IMR-90 (cell line): ENCODE results near the gene FAM217B. TPM values are rescaled to one million over a fixed set of nuclear protein-coding genes. Genes with fewer than 3 reads are reported as not detected.

Experiments used
- ATAC-seq: fragments of 200-7000 bp; cut with Tn5 transposase; 2 replicates; pipeline ENCODE4 v1.9.1; 2020; ENCODE audit warnings: low read depth, mild to moderate bottlenecking, moderate library complexity
- BruUV-seq: library from RNA; stranded (reverse); fragments of 400-500 nt; replicated peaks from 2 replicates; lab custom pipeline; 2021; lab: Mats Ljungman, UMichigan
- CTCF ChIA-PET: fragments of 300-600 bp; formaldehyde crosslinking; extraction: SDS; loops from one replicate; lab custom pipeline; 2021; ENCODE audit warnings: antibody characterized with exemption; lab: Yijun Ruan, JAX
- POLR2A ChIA-PET: fragments of 300-600 bp; sonication (Branson Sonifier 250); formaldehyde crosslinking; loops from one replicate; lab custom pipeline; 2022; ENCODE audit warnings: antibody characterized with exemption; ENCODE audit not compliant: unreplicated experiment; lab: Charles Lee
- DNase-seq: peaks from one replicate; pipeline ENCODE4 v3.0.0; 2013
- H2AFZ ChIP-seq: replicated peaks from 2 replicates; pipeline ENCODE3; 2013; ENCODE audit warnings: low read length, mild to moderate bottlenecking; ENCODE audit not compliant: poor library complexity
- H2AK5ac ChIP-seq: 2 replicates; pipeline ENCODE4 v1.6.1; 2013; ENCODE audit warnings: low read depth, low read length, inconsistent platforms
- H2AK9ac ChIP-seq: replicated peaks from 2 replicates; pipeline ENCODE3; 2013; ENCODE audit warnings: mild to moderate bottlenecking, low read depth, low read length, moderate library complexity; ENCODE audit not compliant: poor library complexity
- H2BK120ac ChIP-seq: 2 replicates; pipeline ENCODE4 v1.6.1; 2013; ENCODE audit warnings: low read depth, low read length, inconsistent platforms
- H2BK15ac ChIP-seq: 3 replicates; pipeline ENCODE4 v1.6.1; 2013; ENCODE audit warnings: low read depth, low read length, inconsistent platforms
- H2BK20ac ChIP-seq: 2 replicates; pipeline ENCODE4 v1.6.1; 2013; ENCODE audit warnings: low read depth, mild to moderate bottlenecking, inconsistent platforms, low read length, moderate library complexity
- H2BK5ac ChIP-seq: 2 replicates; pipeline ENCODE4 v1.6.1; 2013; ENCODE audit warnings: mild to moderate bottlenecking, low read depth, low read length, inconsistent platforms; ENCODE audit not compliant: poor library complexity, severe bottlenecking
- H3K14ac ChIP-seq: replicated peaks from 2 replicates; pipeline ENCODE4 v1.6.1; 2013; ENCODE audit warnings: low read depth, low read length, inconsistent platforms
- H3K18ac ChIP-seq: 2 replicates; pipeline ENCODE4 v1.6.1; 2013; ENCODE audit warnings: low read depth, low read length, control low read depth
- H3K23ac ChIP-seq: 2 replicates; pipeline ENCODE4 v1.6.1; 2013; ENCODE audit warnings: low read depth, low read length, inconsistent platforms
- H3K27ac ChIP-seq: 2 replicates; pipeline ENCODE4 v1.5.1; 2013; ENCODE audit warnings: mild to moderate bottlenecking, control low read depth, low read length; ENCODE audit not compliant: insufficient read depth
- H3K27me3 ChIP-seq: 2 replicates; pipeline ENCODE4 v1.6.1; 2013; ENCODE audit warnings: low read length; ENCODE audit not compliant: control insufficient read depth, insufficient read depth
- H3K36me3 ChIP-seq: 2 replicates; pipeline ENCODE4 v1.6.1; 2013; ENCODE audit warnings: low read length, mixed read lengths; ENCODE audit not compliant: control insufficient read depth, insufficient read depth
- H3K4ac ChIP-seq: 2 replicates; pipeline ENCODE4 v1.6.1; 2013; ENCODE audit warnings: low read depth, low read length, inconsistent platforms
- H3K4me1 ChIP-seq: 2 replicates; pipeline ENCODE4 v1.6.1; 2013; ENCODE audit warnings: low read length, mixed read lengths; ENCODE audit not compliant: control insufficient read depth, insufficient read depth
- H3K4me2 ChIP-seq: 2 replicates; pipeline ENCODE4 v1.6.1; 2013; ENCODE audit warnings: low read depth, mild to moderate bottlenecking, control low read depth, low read length, moderate library complexity
- H3K4me3 ChIP-seq: 2 replicates; pipeline ENCODE4 v1.5.1; 2013; ENCODE audit warnings: low read depth, mild to moderate bottlenecking, control low read depth, low read length, moderate library complexity; ENCODE audit not compliant: insufficient read depth
- H3K56ac ChIP-seq: 2 replicates; pipeline ENCODE4 v1.6.1; 2013; ENCODE audit warnings: low read length, inconsistent platforms; ENCODE audit not compliant: insufficient read depth; ENCODE audit errors: extremely low read depth
- H3K79me1 ChIP-seq, 2 experiments: 2 replicates each; pipeline ENCODE4 v1.6.1; 2013; ENCODE audit warnings: low read length in 2 of 2, inconsistent platforms in 1 of 2, low read depth in 1 of 2
- H3K9ac ChIP-seq: 2 replicates; pipeline ENCODE4 v1.6.1; 2013; ENCODE audit warnings: low read depth, low read length, control low read depth
- H3K9me1 ChIP-seq: 2 replicates; pipeline ENCODE4 v1.6.1; 2013; ENCODE audit warnings: low read length, inconsistent platforms; ENCODE audit not compliant: insufficient read depth
- H3K9me3 ChIP-seq: 2 replicates; pipeline ENCODE4 v1.6.1; 2013; ENCODE audit warnings: low read length; ENCODE audit not compliant: control insufficient read depth, insufficient read depth
- H4K20me1 ChIP-seq: 2 replicates; pipeline ENCODE4 v1.6.1; 2013; ENCODE audit warnings: low read length, inconsistent platforms; ENCODE audit not compliant: insufficient read depth
- H4K5ac ChIP-seq: 2 replicates; pipeline ENCODE4 v1.6.1; 2013; ENCODE audit warnings: mild to moderate bottlenecking, low read depth, low read length, control low read depth
- H4K8ac ChIP-seq, 2 experiments: 2 replicates each; pipeline ENCODE4 v1.6.1; 2013; ENCODE audit warnings: low read depth in 2 of 2, low read length in 2 of 2, control low read depth in 1 of 2, inconsistent platforms in 1 of 2
- H4K91ac ChIP-seq: 2 replicates; pipeline ENCODE4 v1.6.1; 2013; ENCODE audit warnings: low read depth, low read length, inconsistent platforms; ENCODE audit not compliant: insufficient read depth
- BHLHE40 ChIP-seq: fragments of 150-350 bp; IDR thresholded peaks from 2 replicates; pipeline ENCODE4 v1.6.1; 2016; ENCODE audit warnings: mild to moderate bottlenecking, low read depth, low read length
- CEBPB ChIP-seq: IDR thresholded peaks from 2 replicates; pipeline ENCODE4 v1.6.1; 2012; ENCODE audit warnings: low read depth, low read length, improper control_type of control experiment
- CHD1 ChIP-seq: IDR thresholded peaks from 2 replicates; pipeline ENCODE4 v1.6.1; 2012; ENCODE audit warnings: low read depth, low read length, improper control_type of control experiment
- MAFK ChIP-seq: IDR thresholded peaks from 2 replicates; pipeline ENCODE4 v1.6.1; 2012; ENCODE audit warnings: low read depth, low read length, improper control_type of control experiment
- MAZ ChIP-seq: IDR thresholded peaks from 2 replicates; pipeline ENCODE4 v1.6.1; 2012; ENCODE audit warnings: low read depth, mild to moderate bottlenecking, low read length, improper control_type of control experiment, moderate library complexity, borderline replicate concordance
- RAD21 ChIP-seq: IDR thresholded peaks from 2 replicates; pipeline ENCODE4 v1.6.1; 2012; ENCODE audit warnings: low read length, improper control_type of control experiment
- RCOR1 ChIP-seq: IDR thresholded peaks from 2 replicates; pipeline ENCODE4 v1.6.1; 2012; ENCODE audit warnings: mild to moderate bottlenecking, low read length, improper control_type of control experiment; ENCODE audit not compliant: insufficient replicate concordance
- USF2 ChIP-seq: fragments of 150-350 bp; IDR thresholded peaks from 2 replicates; pipeline ENCODE4 v1.6.1; 2017; ENCODE audit warnings: mild to moderate bottlenecking, antibody characterized with exemption, low read length, low read depth
- WGBS, 2 experiments: methylation state at CpG; one replicate each; pipeline versions ENCODE4 v1.1.5 to v1.1.7; 2013; ENCODE audit warnings: missing lambda C conversion rate in 2 of 2; ENCODE audit not compliant: insufficient read length in 1 of 2; ENCODE audit errors: extremely low coverage in 2 of 2; 5-methylcytosine and 5-hydroxymethylcytosine counted together
- dilution Hi-C: fragments of 300-500 bp; cut with HindIII; formaldehyde crosslinking; loops from one replicate; pipeline ENCODE4 v1.14.3; 2018; ENCODE audit warnings: low sequenced_read_pairs; ENCODE audit not compliant: unreplicated experiment
- in situ Hi-C: fragments of 300-500 bp; cut with MboI; formaldehyde crosslinking; loops from 3 replicates; pipeline ENCODE4 v1.14.3; 2019; ENCODE audit warnings: low sequenced_read_pairs, inconsistent platforms, mixed read lengths
- intact Hi-C: fragments of 100-400 bp; cut with micrococcal nuclease; formaldehyde crosslinking; loops from 2 replicates; pipeline ENCODE4 v1.10.0; 2022
- polyA plus RNA-seq, 3 experiments: library from polyadenylated mRNA; depleted of rRNA; stranded (reverse); fragments of >200 nt; gene quantifications; 2 replicates each; pipeline ENCODE4 v1.2.3, GENCODE V29; 2012; ENCODE audit warnings: low replicate concordance in 1 of 3
- total RNA-seq: library from RNA; depleted of rRNA; stranded (reverse); fragments of >200 nt; gene quantifications from 2 replicates; pipeline ENCODE4 v1.2.3, GENCODE V29; 2012
- TF ChIP-seq, protein P1 (sequence below): conservative IDR thresholded peaks from 2 replicates; pipeline ENCODE4 v1.5.1; 2012; ENCODE audit warnings: mild to moderate bottlenecking, low read depth, low read length, improper control_type of control experiment
- TF ChIP-seq, protein P2 (sequence below): fragments of 150-350 bp; IDR thresholded peaks from 2 replicates; pipeline ENCODE4 v1.6.1; 2016; ENCODE audit warnings: low read depth, mild to moderate bottlenecking, low read length, moderate library complexity, borderline replicate concordance

FAM217B gene
- total and polyA plus RNA-seq, 2 of the 4 experiments (the other 2 are of a cell fraction) = 3.0 to 3.9 TPM

DNA sequence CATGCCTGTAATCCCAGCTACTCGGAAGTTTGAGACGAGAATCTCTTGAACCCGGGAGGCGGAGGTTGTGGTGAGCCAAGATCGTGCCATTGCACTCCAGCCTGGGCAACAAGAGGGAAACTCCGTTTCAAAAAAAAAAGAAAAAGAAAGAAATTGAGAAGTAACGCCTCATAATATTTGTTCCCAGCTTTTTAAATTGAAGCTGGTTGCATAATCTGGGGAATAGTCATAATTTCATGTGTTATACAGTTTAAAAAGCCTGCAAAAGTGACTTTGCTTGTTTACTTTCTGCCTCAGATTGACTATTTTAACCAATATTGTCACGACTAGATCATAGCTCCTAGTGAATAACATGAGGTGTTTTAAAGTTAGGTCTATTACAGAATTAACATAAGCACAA, 7.2 kb downstream of the FAM217B start:
- WGBS, 2 experiments = 100% methylated on average over 1 of the region's 8 CpGs; no CpG with 5 or more reads in 1 of the 2 experiments
- no peak for ATAC-seq
- CTCF ChIA-PET = interaction anchor here (1.3 kb wide), 1 partner anchor 13 kb away, joined by 5 read pairs; the partner anchor contains the start of gene SYCP2
- Histone ChIP-seq H2AFZ (no peak overlapping the region), H3K4me1 (peaks cover 2% of the 10 kb centered on the region), H2BK15ac (no peak overlapping the region), H3K79me1 (no peaks in the 10 kb centered on the region), H4K8ac (no peak overlapping the region), H3K23ac (no peak overlapping the region), H3K14ac (no peak overlapping the region), H4K20me1 (no peaks in the 10 kb centered on the region), H3K4ac (no peak overlapping the region), H4K5ac (no peak overlapping the region), H3K4me3 (no peak overlapping the region), H3K9me1 (no peaks in the 10 kb centered on the region), H3K4me2 (no peak overlapping the region), H3K9ac (no peak overlapping the region), H3K56ac (no peak overlapping the region), H3K27ac (no peak overlapping the region), H3K36me3 (peaks cover 11% of the 10 kb centered on the region), H2AK5ac (no peak overlapping the region), H2BK20ac (no peak overlapping the region), H2BK120ac (no peak overlapping the region), H2BK5ac (no peak overlapping the region), H3K27me3 (no peaks in the 10 kb centered on the region), H3K18ac (no peak overlapping the region), H3K9me3 (no peaks in the 10 kb centered on the region), H2AK9ac (no peak overlapping the region), H4K91ac (no peak overlapping the region)
- POLR2A ChIA-PET = no interaction called here
- dilution Hi-C loops = no loop called here
- TF ChIP-seq RAD21 (no peak), CEBPB (no peak), BHLHE40 (no peak), MAFK (no peak), MAZ (no peak), USF2 (no peak), CHD1 (no peak), RCOR1 (no peak)
- TF ChIP-seq, protein P1, sequence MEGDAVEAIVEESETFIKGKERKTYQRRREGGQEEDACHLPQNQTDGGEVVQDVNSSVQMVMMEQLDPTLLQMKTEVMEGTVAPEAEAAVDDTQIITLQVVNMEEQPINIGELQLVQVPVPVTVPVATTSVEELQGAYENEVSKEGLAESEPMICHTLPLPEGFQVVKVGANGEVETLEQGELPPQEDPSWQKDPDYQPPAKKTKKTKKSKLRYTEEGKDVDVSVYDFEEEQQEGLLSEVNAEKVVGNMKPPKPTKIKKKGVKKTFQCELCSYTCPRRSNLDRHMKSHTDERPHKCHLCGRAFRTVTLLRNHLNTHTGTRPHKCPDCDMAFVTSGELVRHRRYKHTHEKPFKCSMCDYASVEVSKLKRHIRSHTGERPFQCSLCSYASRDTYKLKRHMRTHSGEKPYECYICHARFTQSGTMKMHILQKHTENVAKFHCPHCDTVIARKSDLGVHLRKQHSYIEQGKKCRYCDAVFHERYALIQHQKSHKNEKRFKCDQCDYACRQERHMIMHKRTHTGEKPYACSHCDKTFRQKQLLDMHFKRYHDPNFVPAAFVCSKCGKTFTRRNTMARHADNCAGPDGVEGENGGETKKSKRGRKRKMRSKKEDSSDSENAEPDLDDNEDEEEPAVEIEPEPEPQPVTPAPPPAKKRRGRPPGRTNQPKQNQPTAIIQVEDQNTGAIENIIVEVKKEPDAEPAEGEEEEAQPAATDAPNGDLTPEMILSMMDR = no peak
- TF ChIP-seq, protein P2, sequence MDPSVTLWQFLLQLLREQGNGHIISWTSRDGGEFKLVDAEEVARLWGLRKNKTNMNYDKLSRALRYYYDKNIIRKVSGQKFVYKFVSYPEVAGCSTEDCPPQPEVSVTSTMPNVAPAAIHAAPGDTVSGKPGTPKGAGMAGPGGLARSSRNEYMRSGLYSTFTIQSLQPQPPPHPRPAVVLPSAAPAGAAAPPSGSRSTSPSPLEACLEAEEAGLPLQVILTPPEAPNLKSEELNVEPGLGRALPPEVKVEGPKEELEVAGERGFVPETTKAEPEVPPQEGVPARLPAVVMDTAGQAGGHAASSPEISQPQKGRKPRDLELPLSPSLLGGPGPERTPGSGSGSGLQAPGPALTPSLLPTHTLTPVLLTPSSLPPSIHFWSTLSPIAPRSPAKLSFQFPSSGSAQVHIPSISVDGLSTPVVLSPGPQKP = no peak
- no TSS peak for BruUV-seq
- intact Hi-C loops = loop anchor here (5.0 to 10.0 kb wide), 3 partner anchors 373 to 1237 kb away; no protein-coding TSS in a partner anchor
- DNase-seq = no peak
- in situ Hi-C loops = no loop called here
